HAP-1 (cell line): Measurements from ENCODE around the gene IRF2.

Experiments
- DNase-seq, 2 experiments: peaks; one replicate each; pipeline ENCODE4 v3.0.0-alpha.2; 2016 to 2020; ENCODE audit warnings: low spot score in 2 of 2
- H3K27me3 ChIP-seq: fragments of 250-450 bp; sonication (Bioruptor Pico); 2 replicates; pipeline ENCODE4 v1.5.1; 2020; ENCODE audit warnings: low read depth, mild to moderate bottlenecking, moderate library complexity
- H3K36me3 ChIP-seq: fragments of 250-450 bp; sonication (Bioruptor Pico); replicated peaks from 2 replicates; pipeline ENCODE4 v1.5.1; 2020; ENCODE audit warnings: mild to moderate bottlenecking
- H3K4me1 ChIP-seq: fragments of 250-450 bp; sonication (Bioruptor Pico); 2 replicates; pipeline ENCODE4 v1.5.1; 2020; ENCODE audit warnings: mild to moderate bottlenecking
- H3K4me3 ChIP-seq: fragments of 250-450 bp; sonication (Bioruptor Pico); 2 replicates; pipeline ENCODE4 v1.5.1; 2020; ENCODE audit warnings: mild to moderate bottlenecking, moderate library complexity
- H3K9me3 ChIP-seq: fragments of 250-450 bp; sonication (Bioruptor Pico); 2 replicates; pipeline ENCODE4 v1.5.1; 2020; ENCODE audit warnings: mild to moderate bottlenecking, moderate library complexity
- in situ Hi-C: fragments of 300-500 bp; cut with MboI; formaldehyde crosslinking; loops from 3 replicates; pipeline ENCODE4 v1.14.3; 2020; ENCODE audit warnings: low sequenced_read_pairs, inconsistent platforms, mixed read lengths

Gene IRF2

DNA sequence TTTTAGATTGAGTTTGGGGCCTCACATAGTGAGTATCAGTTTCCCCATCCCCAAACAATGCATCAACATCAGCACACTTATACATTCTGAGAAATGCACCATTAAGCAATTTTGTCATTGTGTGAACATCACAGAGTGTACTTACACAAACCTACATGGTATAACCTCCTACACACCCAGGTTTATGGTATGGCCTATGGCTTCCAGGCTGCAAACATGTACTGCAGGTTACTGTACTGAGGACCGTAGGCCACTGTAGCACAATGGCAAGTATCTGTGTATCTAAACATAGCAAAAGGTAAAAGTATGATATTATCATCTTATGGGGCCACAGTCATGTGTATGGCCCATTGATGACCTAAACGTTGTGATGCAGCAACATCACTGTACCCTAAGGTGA is 7.7 kb downstream of the IRF2 start:
- Histone ChIP-seq H3K9me3 (no peaks in the 10 kb centered on the region), H3K36me3 (no peaks in the 10 kb centered on the region), H3K4me3 (no peak overlapping the region), H3K27me3 (no peaks in the 10 kb centered on the region), H3K4me1 (peaks cover 12% of the 10 kb centered on the region)
- in situ Hi-C loops = no loop called here
- DNase-seq = no peak

DNA sequence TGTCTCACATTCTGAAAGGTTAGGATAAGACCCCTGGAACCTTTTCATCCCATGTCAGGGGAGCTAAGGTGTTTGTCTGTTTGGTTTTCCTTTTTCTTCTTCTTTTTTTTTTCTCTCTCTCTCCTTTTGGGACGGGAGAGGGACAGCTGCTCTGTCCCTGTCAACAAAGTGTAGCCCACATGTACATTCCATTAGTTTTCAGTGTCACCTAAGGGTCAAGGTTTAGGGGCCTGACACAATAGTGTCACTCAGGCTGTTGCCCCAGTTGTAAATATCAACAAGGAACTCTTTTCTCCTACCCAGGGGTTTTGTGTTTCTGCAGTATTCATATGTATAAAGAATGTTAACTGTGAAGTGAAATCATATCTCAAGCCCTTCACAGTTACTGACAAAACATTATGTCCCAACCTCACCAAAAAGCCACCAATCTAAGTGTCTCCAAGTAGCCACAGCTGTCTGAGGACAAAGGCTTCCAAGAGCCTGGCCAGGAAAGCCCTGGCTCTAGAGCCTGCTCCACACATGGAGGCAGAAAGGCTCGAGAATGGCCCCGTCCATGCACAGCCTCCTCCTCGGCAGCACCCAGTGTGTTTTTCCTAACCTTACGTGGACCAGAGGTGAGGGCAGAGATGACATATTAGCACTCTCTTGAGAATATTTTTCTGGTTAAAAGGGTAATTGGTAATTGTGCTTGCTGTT is 9.4 kb downstream of the IRF2 start:
- H3K36me3 ChIP-seq = no peaks in the 10 kb centered on the region

GRCh38 chr4:184463856-184464255 is 10.5 kb downstream of the IRF2 start:
- Histone ChIP-seq H3K4me1 (peaks cover 6% of the 10 kb centered on the region), H3K36me3 (no peaks in the 10 kb centered on the region), H3K27me3 (no peaks in the 10 kb centered on the region), H3K4me3 (no peak overlapping the region), H3K9me3 (no peaks in the 10 kb centered on the region)
- no peak for DNase-seq
- in situ Hi-C loops = no loop called here

More for the DNA sequence above, 9.4 kb downstream of the IRF2 start:
- H3K9me3 ChIP-seq = no peaks in the 10 kb centered on the region
- peaks cover 6% of the 10 kb centered on the region for H3K4me1 ChIP-seq
- DNase-seq = peak in 1 of 2 experiments; percentile 15
- H3K4me3 ChIP-seq = no peak overlapping the region
- no peaks in the 10 kb centered on the region for H3K27me3 ChIP-seq
- in situ Hi-C loops = no loop called here

- in situ Hi-C loops = no loop called here
Measured at GRCh38 chr4:184463158-184463557, 11.2 kb downstream of the IRF2 start.

GRCh38 chr4:184462724-184463123 is 11.6 kb downstream of the IRF2 start:
- Histone ChIP-seq H3K4me3 (no peak overlapping the region), H3K27me3 (no peaks in the 10 kb centered on the region), H3K9me3 (no peaks in the 10 kb centered on the region), H3K4me1 (peaks cover 6% of the 10 kb centered on the region), H3K36me3 (no peaks in the 10 kb centered on the region)
- in situ Hi-C loops = no loop called here
- no peak for DNase-seq

More at GRCh38 chr4:184463158-184463557, 11.2 kb downstream of the IRF2 start:
- Histone ChIP-seq H3K4me3 (no peak overlapping the region), H3K36me3 (no peaks in the 10 kb centered on the region), H3K9me3 (no peaks in the 10 kb centered on the region), H3K4me1 (peaks cover 6% of the 10 kb centered on the region), H3K27me3 (no peaks in the 10 kb centered on the region)
- no peak for DNase-seq

- Histone ChIP-seq H3K4me3 (no peak overlapping the region), H3K36me3 (no peaks in the 10 kb centered on the region), H3K27me3 (no peaks in the 10 kb centered on the region), H3K9me3 (no peaks in the 10 kb centered on the region), H3K4me1 (peaks cover 6% of the 10 kb centered on the region)
- no peak for DNase-seq
- in situ Hi-C loops = no loop called here
Measured at GRCh38 chr4:184461711-184462441, 12.5 kb downstream of the IRF2 start.

DNA sequence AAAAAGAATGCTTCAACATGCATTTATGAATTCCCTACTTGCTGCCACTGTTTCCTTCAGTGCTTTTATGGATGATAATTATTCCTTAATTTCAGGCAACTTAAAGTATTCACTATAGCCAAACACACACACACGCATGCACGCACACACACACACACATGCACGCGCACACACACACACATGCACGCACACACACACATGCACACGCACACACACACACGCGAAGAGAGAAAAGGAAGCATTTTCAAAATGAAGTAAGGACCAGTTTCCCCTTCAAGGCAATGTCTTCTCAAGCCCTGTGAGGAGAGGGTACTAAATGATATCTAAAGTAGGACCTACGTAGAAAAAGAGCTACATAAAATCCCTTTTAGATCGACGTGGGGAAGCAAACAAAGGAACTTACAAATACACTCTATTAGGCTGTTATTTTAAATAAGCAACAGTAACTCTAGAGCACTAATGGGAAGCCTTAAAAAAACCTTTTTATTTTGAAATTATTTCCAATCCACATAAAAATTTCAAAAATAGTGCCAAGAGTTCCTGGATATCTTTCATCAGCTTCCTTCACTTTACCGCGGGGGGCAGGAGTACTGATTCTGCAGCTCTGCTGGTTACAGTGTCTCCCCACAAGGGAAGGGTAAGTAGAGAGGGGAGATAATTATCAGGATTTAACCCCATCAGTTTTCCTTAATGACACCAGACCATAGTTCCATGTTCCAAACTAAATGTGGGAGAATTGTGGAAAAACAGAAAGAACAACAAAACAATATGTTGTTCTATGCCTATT is 13.7 kb downstream of the IRF2 start:
- Histone ChIP-seq H3K36me3 (no peaks in the 10 kb centered on the region), H3K4me3 (no peak overlapping the region), H3K4me1 (peaks cover 4% of the 10 kb centered on the region), H3K27me3 (no peaks in the 10 kb centered on the region), H3K9me3 (no peaks in the 10 kb centered on the region)
- DNase-seq = no peak
- in situ Hi-C loops = no loop called here

DNA sequence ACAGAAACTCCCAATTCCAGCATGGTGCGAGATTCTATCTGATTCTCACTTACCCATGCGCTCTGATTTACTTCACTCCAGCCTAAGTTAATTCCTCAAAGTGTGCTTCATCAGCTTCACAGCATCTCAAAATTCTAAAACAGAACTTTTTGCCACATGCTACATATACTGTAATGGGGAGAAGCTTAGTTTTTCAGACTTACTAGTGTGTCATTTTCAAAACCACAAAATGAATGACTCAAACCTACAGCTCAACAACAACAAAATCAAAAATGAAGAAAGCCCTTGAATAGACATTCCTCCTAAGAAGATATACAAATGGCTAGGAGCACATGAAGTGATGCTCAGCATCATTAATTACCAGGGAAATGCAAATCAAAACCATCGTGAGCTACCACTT is 14.9 kb downstream of the IRF2 start:
- in situ Hi-C loops = no loop called here
- Histone ChIP-seq H3K27me3 (no peaks in the 10 kb centered on the region), H3K4me1 (no peaks in the 10 kb centered on the region; the same call in 1 of the 2 replicates), H3K9me3 (no peaks in the 10 kb centered on the region), H3K4me3 (no peak overlapping the region), H3K36me3 (no peaks in the 10 kb centered on the region)
- DNase-seq = no peak

GRCh38 chr4:184457535-184458249 is 16.7 kb downstream of the IRF2 start:
- in situ Hi-C loops = no loop called here
- no peaks in the 10 kb centered on the region; the same call in 1 of the 2 replicates for H3K4me1 ChIP-seq
- no peaks in the 10 kb centered on the region for H3K9me3 ChIP-seq
- no peak for DNase-seq
- H3K36me3 ChIP-seq = no peaks in the 10 kb centered on the region
- no peaks in the 10 kb centered on the region for H3K27me3 ChIP-seq
- no peak overlapping the region for H3K4me3 ChIP-seq

- H3K36me3 ChIP-seq = no peaks in the 10 kb centered on the region
- no peaks in the 10 kb centered on the region for H3K27me3 ChIP-seq
- H3K9me3 ChIP-seq = no peaks in the 10 kb centered on the region
- DNase-seq = no peak
- no peaks in the 10 kb centered on the region; the same call in none of the 2 replicates for H3K4me1 ChIP-seq
- no peak overlapping the region for H3K4me3 ChIP-seq
- in situ Hi-C loops = no loop called here
Measured at GRCh38 chr4:184456337-184456736, 18.0 kb downstream of the IRF2 start.

GRCh38 chr4:184455299-184455698 is 19.1 kb downstream of the IRF2 start:
- Histone ChIP-seq H3K4me3 (no peak overlapping the region), H3K27me3 (no peaks in the 10 kb centered on the region), H3K36me3 (no peaks in the 10 kb centered on the region), H3K9me3 (no peaks in the 10 kb centered on the region), H3K4me1 (peaks cover 2% of the 10 kb centered on the region)
- in situ Hi-C loops = no loop called here
- DNase-seq = no peak

GRCh38 chr4:184453365-184454160 is 20.8 kb downstream of the IRF2 start:
- Histone ChIP-seq H3K4me1 (peaks cover 10% of the 10 kb centered on the region), H3K9me3 (no peaks in the 10 kb centered on the region), H3K27me3 (no peaks in the 10 kb centered on the region), H3K36me3 (no peaks in the 10 kb centered on the region), H3K4me3 (no peak overlapping the region)
- in situ Hi-C loops = no loop called here
- DNase-seq = no peak

GRCh38 chr4:184452740-184453139 is 21.6 kb downstream of the IRF2 start:
- H3K36me3 ChIP-seq = no peaks in the 10 kb centered on the region
- H3K27me3 ChIP-seq = no peaks in the 10 kb centered on the region
- DNase-seq = no peak
- in situ Hi-C loops = no loop called here
- no peaks in the 10 kb centered on the region for H3K9me3 ChIP-seq
- no peak overlapping the region for H3K4me3 ChIP-seq
- peaks cover 10% of the 10 kb centered on the region for H3K4me1 ChIP-seq
